Liver (tissue), 3 donors: ENCODE results near the gene CDON.

Experiments used
- ATF3 ChIP-seq: IDR thresholded peaks from 2 replicates; pipeline ENCODE4 v1.6.1; 2016; ENCODE audit warnings: antibody characterized with exemption
- EGR1 ChIP-seq, 2 donors: IDR thresholded peaks; 2 replicates each; pipeline ENCODE4 v1.6.1; 2016 to 2018; ENCODE audit warnings: antibody characterized with exemption in 2 of 2, low read depth in 2 of 2
- FOXA1 ChIP-seq: IDR thresholded peaks from 2 replicates; pipeline ENCODE4 v1.6.1; 2016; ENCODE audit warnings: antibody characterized with exemption
- MAX ChIP-seq: IDR thresholded peaks from 2 replicates; pipeline ENCODE4 v1.6.1; 2016; ENCODE audit warnings: antibody characterized with exemption
- SP1 ChIP-seq: IDR thresholded peaks from 2 replicates; pipeline ENCODE4 v1.6.1; 2018; ENCODE audit warnings: antibody characterized with exemption, mild to moderate bottlenecking
- TAF1 ChIP-seq: conservative IDR thresholded peaks from 2 replicates; pipeline ENCODE4 v1.6.1; 2016; ENCODE audit warnings: antibody characterized with exemption, mild to moderate bottlenecking
- ZBTB33 ChIP-seq: IDR thresholded peaks from 2 replicates; pipeline ENCODE4 v1.6.1; 2016; ENCODE audit warnings: antibody characterized with exemption
- TF ChIP-seq, protein P1 (sequence below): fragments of 150-350 bp; IDR thresholded peaks from 2 replicates; pipeline ENCODE4 v1.5.1; 2017; ENCODE audit warnings: improper control_type of control experiment, low read depth, low read length; ENCODE audit not compliant: missing input control
- TF ChIP-seq, protein P2 (sequence below): IDR thresholded peaks from 2 replicates; pipeline ENCODE4 v1.6.1; 2016; ENCODE audit warnings: antibody characterized with exemption, mild to moderate bottlenecking
- donor health status: healthy.
- donor health status: healthy.

- TF ChIP-seq ZBTB33 = no peak
- TF ChIP-seq TAF1 = no peak
- TF ChIP-seq, protein P1, sequence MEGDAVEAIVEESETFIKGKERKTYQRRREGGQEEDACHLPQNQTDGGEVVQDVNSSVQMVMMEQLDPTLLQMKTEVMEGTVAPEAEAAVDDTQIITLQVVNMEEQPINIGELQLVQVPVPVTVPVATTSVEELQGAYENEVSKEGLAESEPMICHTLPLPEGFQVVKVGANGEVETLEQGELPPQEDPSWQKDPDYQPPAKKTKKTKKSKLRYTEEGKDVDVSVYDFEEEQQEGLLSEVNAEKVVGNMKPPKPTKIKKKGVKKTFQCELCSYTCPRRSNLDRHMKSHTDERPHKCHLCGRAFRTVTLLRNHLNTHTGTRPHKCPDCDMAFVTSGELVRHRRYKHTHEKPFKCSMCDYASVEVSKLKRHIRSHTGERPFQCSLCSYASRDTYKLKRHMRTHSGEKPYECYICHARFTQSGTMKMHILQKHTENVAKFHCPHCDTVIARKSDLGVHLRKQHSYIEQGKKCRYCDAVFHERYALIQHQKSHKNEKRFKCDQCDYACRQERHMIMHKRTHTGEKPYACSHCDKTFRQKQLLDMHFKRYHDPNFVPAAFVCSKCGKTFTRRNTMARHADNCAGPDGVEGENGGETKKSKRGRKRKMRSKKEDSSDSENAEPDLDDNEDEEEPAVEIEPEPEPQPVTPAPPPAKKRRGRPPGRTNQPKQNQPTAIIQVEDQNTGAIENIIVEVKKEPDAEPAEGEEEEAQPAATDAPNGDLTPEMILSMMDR = no peak
- TF ChIP-seq, protein P2, sequence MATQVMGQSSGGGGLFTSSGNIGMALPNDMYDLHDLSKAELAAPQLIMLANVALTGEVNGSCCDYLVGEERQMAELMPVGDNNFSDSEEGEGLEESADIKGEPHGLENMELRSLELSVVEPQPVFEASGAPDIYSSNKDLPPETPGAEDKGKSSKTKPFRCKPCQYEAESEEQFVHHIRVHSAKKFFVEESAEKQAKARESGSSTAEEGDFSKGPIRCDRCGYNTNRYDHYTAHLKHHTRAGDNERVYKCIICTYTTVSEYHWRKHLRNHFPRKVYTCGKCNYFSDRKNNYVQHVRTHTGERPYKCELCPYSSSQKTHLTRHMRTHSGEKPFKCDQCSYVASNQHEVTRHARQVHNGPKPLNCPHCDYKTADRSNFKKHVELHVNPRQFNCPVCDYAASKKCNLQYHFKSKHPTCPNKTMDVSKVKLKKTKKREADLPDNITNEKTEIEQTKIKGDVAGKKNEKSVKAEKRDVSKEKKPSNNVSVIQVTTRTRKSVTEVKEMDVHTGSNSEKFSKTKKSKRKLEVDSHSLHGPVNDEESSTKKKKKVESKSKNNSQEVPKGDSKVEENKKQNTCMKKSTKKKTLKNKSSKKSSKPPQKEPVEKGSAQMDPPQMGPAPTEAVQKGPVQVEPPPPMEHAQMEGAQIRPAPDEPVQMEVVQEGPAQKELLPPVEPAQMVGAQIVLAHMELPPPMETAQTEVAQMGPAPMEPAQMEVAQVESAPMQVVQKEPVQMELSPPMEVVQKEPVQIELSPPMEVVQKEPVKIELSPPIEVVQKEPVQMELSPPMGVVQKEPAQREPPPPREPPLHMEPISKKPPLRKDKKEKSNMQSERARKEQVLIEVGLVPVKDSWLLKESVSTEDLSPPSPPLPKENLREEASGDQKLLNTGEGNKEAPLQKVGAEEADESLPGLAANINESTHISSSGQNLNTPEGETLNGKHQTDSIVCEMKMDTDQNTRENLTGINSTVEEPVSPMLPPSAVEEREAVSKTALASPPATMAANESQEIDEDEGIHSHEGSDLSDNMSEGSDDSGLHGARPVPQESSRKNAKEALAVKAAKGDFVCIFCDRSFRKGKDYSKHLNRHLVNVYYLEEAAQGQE = no peak
- no peak for TF ChIP-seq SP1
- TF ChIP-seq ATF3 = no peak
- no peak for TF ChIP-seq MAX
- TF ChIP-seq FOXA1 = no peak
- TF ChIP-seq EGR1 (IDR thresholded peaks at IDR 0.05; ENCODE audit: low read depth in 2 of 2) = no peak
Measured at GRCh38 chr11:125971618-125972017, 91.0 kb downstream of the CDON start.
